RPMI7951 (cell line): ENCODE data around the gene SLC45A2. TPM values are rescaled to one million over a fixed set of nuclear protein-coding genes. Genes with fewer than 3 reads are reported as not detected.
"Not testable (repeated sequence)": the region's sequence is repeated elsewhere in the genome, so short reads cannot be mapped to it uniquely, and the experiment has no call there.

Source experiments
- DNase-seq: peaks from one replicate; pipeline ENCODE4 v3.0.0-alpha.2; 2012; ENCODE audit warnings: low read depth
- total RNA-seq: library from RNA; depleted of rRNA; stranded (reverse); fragments of >200 nt; shearing (Covaris generic); gene quantifications from 2 replicates; pipeline ENCODE4 v1.2.3, GENCODE V29; 2014; rRNA removed

The SLC45A2 gene
- total RNA-seq, 1 experiment from 2014 or later, result 2.0 TPM

- DNase-seq, result peak; percentile 85
These were observed 54.4 kb downstream of the SLC45A2 start for GRCh38 chr5:33929925-33930690.

- DNase-seq, result no peak
These were observed 56.2 kb downstream of the SLC45A2 start for GRCh38 chr5:33928283-33928682.

GRCh38 chr5:33927685-33928084 is 56.8 kb downstream of the SLC45A2 start:
- no peak for DNase-seq

- DNase-seq, result no peak
These were observed 59.2 kb downstream of the SLC45A2 start for GRCh38 chr5:33925278-33925677.

GRCh38 chr5:33921002-33921401 is 63.5 kb downstream of the SLC45A2 start:
- DNase-seq, result no peak

- not testable (repeated sequence) for DNase-seq
These were observed 69.6 kb downstream of the SLC45A2 start for GRCh38 chr5:33914844-33915243.

GRCh38 chr5:33906248-33906647 is 78.2 kb downstream of the SLC45A2 start:
- DNase-seq, result not testable (repeated sequence)

DNA sequence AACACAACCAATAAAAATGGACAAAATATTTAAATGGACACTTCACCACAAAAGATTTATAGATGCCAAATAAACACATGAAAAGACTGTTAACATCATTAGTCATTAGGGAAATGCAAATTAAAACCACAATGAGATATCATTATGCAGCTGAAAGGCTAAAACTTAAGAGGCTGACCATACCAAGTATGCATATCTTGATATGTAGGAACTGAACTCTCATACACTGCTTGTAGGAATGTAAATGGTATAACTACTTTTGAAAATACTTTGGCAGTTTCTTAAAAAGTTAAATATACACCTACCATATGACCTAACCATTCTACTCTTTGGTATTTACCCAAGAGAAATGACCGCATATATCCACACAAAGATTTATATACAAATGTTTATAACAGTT is 79.1 kb downstream of the SLC45A2 start:
- DNase-seq, result no peak

GRCh38 chr5:33903118-33903517 is 81.4 kb downstream of the SLC45A2 start:
- no peak for DNase-seq

DNA sequence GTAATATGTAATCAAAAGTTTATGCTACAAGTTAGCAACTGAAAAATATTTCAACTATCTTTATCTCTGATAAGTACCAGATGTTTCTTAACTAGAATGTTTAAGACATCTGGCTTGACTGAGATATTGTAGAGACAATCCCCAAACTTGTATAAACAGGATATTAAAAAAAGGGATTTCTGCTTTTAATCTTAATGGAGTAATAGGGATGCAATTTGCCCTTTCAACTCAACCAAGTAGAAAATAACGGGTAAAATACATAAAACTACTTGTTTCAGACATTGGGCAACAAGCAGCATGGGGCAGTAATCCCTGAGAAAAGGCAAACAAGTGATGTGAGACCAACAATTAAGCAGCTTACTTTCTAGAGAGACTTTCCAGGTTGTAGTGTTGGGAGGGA is 83.3 kb downstream of the SLC45A2 start:
- DNase-seq, result no peak

Other genes with a start within 250 kb of the SLC45A2 start
- gene ADAMTS12, start 92.7 kb downstream of the SLC45A2 start, total RNA-seq, result 30.0 and 31.7 TPM in 2 replicates
- not detected in 2 replicates for gene RXFP3, start 48.3 kb downstream of the SLC45A2 start, total RNA-seq
- 8.2 and 12.6 TPM in 2 replicates for gene AMACR, start 23.4 kb upstream of the SLC45A2 start, total RNA-seq
- gene C1QTNF3, start 58.5 kb upstream of the SLC45A2 start, total RNA-seq, result 0.20 and 0.24 TPM in 2 replicates